Sigmoid colon (tissue), 4 donors: Measurements from ENCODE around the gene RABEP1.

Source experiments
- POLR2A ChIP-seq, 2 donors: fragments of 450-650 bp; IDR thresholded peaks; one replicate each; pipeline ENCODE4 v1.6.1; 2016; ENCODE audit warnings: antibody characterized with exemption in 2 of 2, mild to moderate bottlenecking in 2 of 2, moderate library complexity in 2 of 2
- POLR2AphosphoS5 ChIP-seq, 4 donors: sonication (generic); formaldehyde crosslinking; IDR thresholded peaks; one replicate each; pipeline ENCODE4 v1.6.1; 2017; ENCODE audit warnings: antibody characterized with exemption in 4 of 4

GRCh38 chr17:5361426-5361825 lies 79.3 kb downstream of the RABEP1 start:
- TF ChIP-seq POLR2AphosphoS5 (IDR thresholded peaks at IDR 0.05) (no peak), POLR2A (IDR thresholded peaks at IDR 0.05) (no peak)
